Liver (tissue), 9 donors: ENCODE data around the gene SYNJ2. TPM values are rescaled to one million over a fixed set of nuclear protein-coding genes. Genes with fewer than 3 reads are reported as not detected.
A peak's percentile ranks its signal among the peaks of the same experiment; 100 is the strongest.

Source experiments
- DNase-seq: peaks from one replicate; pipeline ENCODE4 v3.0.0-alpha.2; 2017; ENCODE audit warnings: low spot score
- H3K27ac ChIP-seq, 2 donors: one replicate each; pipeline ENCODE4 v1.7.0; 2013; ENCODE audit warnings: inconsistent platforms in 2 of 2, low read length in 2 of 2, control low read depth in 1 of 2, low read depth in 1 of 2, mild to moderate bottlenecking in 1 of 2
- H3K27me3 ChIP-seq, 4 donors: one replicate each; pipeline versions ENCODE4 v1.6.1 to v1.7.0; 2013; ENCODE audit warnings: low read length in 3 of 4, inconsistent platforms in 1 of 4, mild to moderate bottlenecking in 1 of 4, moderate library complexity in 1 of 4; ENCODE audit not compliant: control insufficient read depth in 4 of 4, insufficient read depth in 4 of 4
- H3K36me3 ChIP-seq, 4 donors: one replicate each; pipeline versions ENCODE4 v1.6.1 to v1.7.0; 2013; ENCODE audit warnings: low read length in 3 of 4, mild to moderate bottlenecking in 3 of 4, low read depth in 1 of 4, moderate library complexity in 1 of 4; ENCODE audit not compliant: control insufficient read depth in 4 of 4, insufficient read depth in 3 of 4
- H3K4me1 ChIP-seq, 4 donors: one replicate each; pipeline versions ENCODE4 v1.6.1 to v1.7.0; 2013; ENCODE audit warnings: low read length in 3 of 4, mild to moderate bottlenecking in 3 of 4, moderate library complexity in 1 of 4; ENCODE audit not compliant: control insufficient read depth in 4 of 4, insufficient read depth in 4 of 4
- H3K4me3 ChIP-seq, 3 donors: one replicate each; pipeline versions ENCODE4 v1.6.1 to v1.7.0; 2013; ENCODE audit warnings: low read length in 3 of 3, control low read depth in 1 of 3, low read depth in 1 of 3, mild to moderate bottlenecking in 1 of 3
- H3K9ac ChIP-seq, 2 donors: one replicate each; pipeline ENCODE4 v1.7.0; 2013; ENCODE audit warnings: low read length in 2 of 2, mild to moderate bottlenecking in 2 of 2, moderate library complexity in 2 of 2, control low read depth in 1 of 2, low read depth in 1 of 2
- H3K9me3 ChIP-seq, 4 donors: one replicate each; pipeline versions ENCODE4 v1.6.1 to v1.7.0; 2013; ENCODE audit warnings: low read length in 3 of 4; ENCODE audit not compliant: control insufficient read depth in 4 of 4
- ATF3 ChIP-seq: IDR thresholded peaks from 2 replicates; pipeline ENCODE4 v1.6.1; 2016; ENCODE audit warnings: antibody characterized with exemption
- CTCF ChIP-seq: fragments of 150-350 bp; IDR thresholded peaks from 2 replicates; pipeline ENCODE4 v1.5.1; 2017; ENCODE audit warnings: improper control_type of control experiment, low read depth, low read length; ENCODE audit not compliant: missing input control
- EGR1 ChIP-seq, 2 donors: IDR thresholded peaks; 2 replicates each; pipeline ENCODE4 v1.6.1; 2016 to 2018; ENCODE audit warnings: antibody characterized with exemption in 2 of 2, low read depth in 2 of 2
- FOXA1 ChIP-seq: IDR thresholded peaks from 2 replicates; pipeline ENCODE4 v1.6.1; 2016; ENCODE audit warnings: antibody characterized with exemption
- FOXA2 ChIP-seq: IDR thresholded peaks from 2 replicates; pipeline ENCODE4 v1.6.1; 2016; ENCODE audit warnings: antibody characterized with exemption
- GABPA ChIP-seq, 2 donors: IDR thresholded peaks in 1 of 2; conservative IDR thresholded peaks in 1 of 2; 2 replicates each; pipeline ENCODE4 v1.6.1; 2016; ENCODE audit warnings: antibody characterized with exemption in 2 of 2, mild to moderate bottlenecking in 1 of 2, moderate library complexity in 1 of 2
- HNF4A ChIP-seq, 2 donors: conservative IDR thresholded peaks; 2 replicates each; pipeline ENCODE4 v1.6.1; 2016; ENCODE audit warnings: antibody characterized with exemption in 2 of 2, mild to moderate bottlenecking in 2 of 2
- HNF4G ChIP-seq: IDR thresholded peaks from 2 replicates; pipeline ENCODE4 v1.6.1; 2016; ENCODE audit warnings: antibody characterized with exemption
- JUND ChIP-seq, 2 donors: IDR thresholded peaks; 2 replicates each; pipeline ENCODE4 v1.6.1; 2016; ENCODE audit warnings: antibody characterized with exemption in 2 of 2
- MAX ChIP-seq: IDR thresholded peaks from 2 replicates; pipeline ENCODE4 v1.6.1; 2016; ENCODE audit warnings: antibody characterized with exemption
- RAD21 ChIP-seq, 2 donors: IDR thresholded peaks; 2 replicates each; pipeline ENCODE4 v1.6.1; 2016; ENCODE audit warnings: antibody characterized with exemption in 2 of 2, mild to moderate bottlenecking in 2 of 2
- REST ChIP-seq: IDR thresholded peaks from 2 replicates; pipeline ENCODE4 v1.6.1; 2016; ENCODE audit warnings: antibody characterized with exemption, mild to moderate bottlenecking
- RXRA ChIP-seq, 2 donors: IDR thresholded peaks; 2 replicates each; pipeline ENCODE4 v1.6.1; 2017 to 2018; ENCODE audit warnings: antibody characterized with exemption in 2 of 2, mild to moderate bottlenecking in 1 of 2
- SP1 ChIP-seq: IDR thresholded peaks from 2 replicates; pipeline ENCODE4 v1.6.1; 2018; ENCODE audit warnings: antibody characterized with exemption, mild to moderate bottlenecking
- TAF1 ChIP-seq: conservative IDR thresholded peaks from 2 replicates; pipeline ENCODE4 v1.6.1; 2016; ENCODE audit warnings: antibody characterized with exemption, mild to moderate bottlenecking
- YY1 ChIP-seq: IDR thresholded peaks from 2 replicates; pipeline ENCODE4 v1.6.1; 2016; ENCODE audit warnings: antibody characterized with exemption, mild to moderate bottlenecking
- ZBTB33 ChIP-seq: IDR thresholded peaks from 2 replicates; pipeline ENCODE4 v1.6.1; 2016; ENCODE audit warnings: antibody characterized with exemption
- WGBS: extraction: QIAGEN DNeasy Blood & Tissue Kit; methylation state at CpG from one replicate; pipeline ENCODE4 v1.1.7; 2013; 5-methylcytosine and 5-hydroxymethylcytosine counted together
- polyA plus RNA-seq, 2 donors: library from polyadenylated mRNA; stranded (reverse) in 1 of 2; unstranded in 1 of 2; fragments of 200-250 nt in 1 of 2; fragments of >200 nt in 1 of 2; fragmentation: Nextera tagmentation in 1 of 2; extraction: Ambion mirVana in 1 of 2; gene quantifications; one replicate each; pipeline versions ENCODE4 v1.2.1 to v1.2.3, GENCODE V29; 2013 to 2015
- total RNA-seq, 2 donors: library from RNA; depleted of rRNA; stranded (reverse); fragments of >200 nt; gene quantifications; one replicate each; pipeline ENCODE4 v1.2.3, GENCODE V29; 2014
- donor health status: healthy.
- donor health status: healthy.
- donor health status: healthy.
- donor health status: healthy.
- donor health status: healthy.

Gene SYNJ2
- total and polyA plus RNA-seq, 4 donors = 2.4 to 8.9 (median 3.2) TPM

GRCh38 chr6:157989541-157990289 is 8.1 kb downstream of the SYNJ2 start:
- no peaks in the 10 kb centered on the region for H3K27me3 ChIP-seq
- peaks cover 15 to 61% (median 39%) of the 10 kb centered on the region in 4 donors for H3K4me1 ChIP-seq
- H3K27ac ChIP-seq = no peak overlapping the region
- no peak overlapping the region for H3K9ac ChIP-seq
- H3K9me3 ChIP-seq = no peaks in the 10 kb centered on the region
- no peak overlapping the region for H3K4me3 ChIP-seq
- 47% methylated on average over 22 of the region's 22 CpGs for WGBS
- no peaks in the 10 kb centered on the region for H3K36me3 ChIP-seq
- TF ChIP-seq GABPA (IDR thresholded peaks at IDR 0.05 in 1 of 2, conservative IDR thresholded peaks at IDR 0.05 in 1 of 2) (no peak), RAD21 (IDR thresholded peaks at IDR 0.05) (peak in 1 of 2 donors; percentile 22), FOXA2 (no peak), HNF4A (conservative IDR thresholded peaks at IDR 0.05) (peak in 1 of 2 donors; percentile 7), FOXA1 (no peak), RXRA (IDR thresholded peaks at IDR 0.05) (no peak)
- DNase-seq = no peak

- H3K4me1 ChIP-seq = peaks cover 13 to 59% (median 32%) of the 10 kb centered on the region in 4 donors
- H3K9ac ChIP-seq = no peak overlapping the region
- no peak overlapping the region for H3K27ac ChIP-seq
Observed at GRCh38 chr6:157990321-157991066, 8.8 kb downstream of the SYNJ2 start.

More at GRCh38 chr6:157990321-157991066, 8.8 kb downstream of the SYNJ2 start:
- no peaks in the 10 kb centered on the region for H3K36me3 ChIP-seq
- no peaks in the 10 kb centered on the region for H3K27me3 ChIP-seq
- H3K4me3 ChIP-seq = no peak overlapping the region
- H3K9me3 ChIP-seq = no peaks in the 10 kb centered on the region
- WGBS = 82% methylated on average over 15 of the region's 15 CpGs
- no peak for DNase-seq
- TF ChIP-seq CTCF (no peak), FOXA2 (no peak), HNF4G (no peak), ZBTB33 (no peak), HNF4A (conservative IDR thresholded peaks at IDR 0.05) (no peak), ATF3 (no peak), MAX (no peak), FOXA1 (no peak), YY1 (no peak), REST (no peak), GABPA (IDR thresholded peaks at IDR 0.05 in 1 of 2, conservative IDR thresholded peaks at IDR 0.05 in 1 of 2) (no peak), TAF1 (no peak), SP1 (no peak), EGR1 (IDR thresholded peaks at IDR 0.05; ENCODE audit: low read depth in 2 of 2) (no peak), RXRA (IDR thresholded peaks at IDR 0.05) (no peak), JUND (IDR thresholded peaks at IDR 0.05) (no peak), RAD21 (IDR thresholded peaks at IDR 0.05) (no peak)
